AG08395 (cell line): ENCODE results near the gene WDR1.

ENCODE experiments used
- DNase-seq: peaks from one replicate; pipeline ENCODE4 v3.0.0; 2012; ENCODE audit warnings: mixed read lengths, low spot score

The WDR1 gene, protein sequence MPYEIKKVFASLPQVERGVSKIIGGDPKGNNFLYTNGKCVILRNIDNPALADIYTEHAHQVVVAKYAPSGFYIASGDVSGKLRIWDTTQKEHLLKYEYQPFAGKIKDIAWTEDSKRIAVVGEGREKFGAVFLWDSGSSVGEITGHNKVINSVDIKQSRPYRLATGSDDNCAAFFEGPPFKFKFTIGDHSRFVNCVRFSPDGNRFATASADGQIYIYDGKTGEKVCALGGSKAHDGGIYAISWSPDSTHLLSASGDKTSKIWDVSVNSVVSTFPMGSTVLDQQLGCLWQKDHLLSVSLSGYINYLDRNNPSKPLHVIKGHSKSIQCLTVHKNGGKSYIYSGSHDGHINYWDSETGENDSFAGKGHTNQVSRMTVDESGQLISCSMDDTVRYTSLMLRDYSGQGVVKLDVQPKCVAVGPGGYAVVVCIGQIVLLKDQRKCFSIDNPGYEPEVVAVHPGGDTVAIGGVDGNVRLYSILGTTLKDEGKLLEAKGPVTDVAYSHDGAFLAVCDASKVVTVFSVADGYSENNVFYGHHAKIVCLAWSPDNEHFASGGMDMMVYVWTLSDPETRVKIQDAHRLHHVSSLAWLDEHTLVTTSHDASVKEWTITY

DNA sequence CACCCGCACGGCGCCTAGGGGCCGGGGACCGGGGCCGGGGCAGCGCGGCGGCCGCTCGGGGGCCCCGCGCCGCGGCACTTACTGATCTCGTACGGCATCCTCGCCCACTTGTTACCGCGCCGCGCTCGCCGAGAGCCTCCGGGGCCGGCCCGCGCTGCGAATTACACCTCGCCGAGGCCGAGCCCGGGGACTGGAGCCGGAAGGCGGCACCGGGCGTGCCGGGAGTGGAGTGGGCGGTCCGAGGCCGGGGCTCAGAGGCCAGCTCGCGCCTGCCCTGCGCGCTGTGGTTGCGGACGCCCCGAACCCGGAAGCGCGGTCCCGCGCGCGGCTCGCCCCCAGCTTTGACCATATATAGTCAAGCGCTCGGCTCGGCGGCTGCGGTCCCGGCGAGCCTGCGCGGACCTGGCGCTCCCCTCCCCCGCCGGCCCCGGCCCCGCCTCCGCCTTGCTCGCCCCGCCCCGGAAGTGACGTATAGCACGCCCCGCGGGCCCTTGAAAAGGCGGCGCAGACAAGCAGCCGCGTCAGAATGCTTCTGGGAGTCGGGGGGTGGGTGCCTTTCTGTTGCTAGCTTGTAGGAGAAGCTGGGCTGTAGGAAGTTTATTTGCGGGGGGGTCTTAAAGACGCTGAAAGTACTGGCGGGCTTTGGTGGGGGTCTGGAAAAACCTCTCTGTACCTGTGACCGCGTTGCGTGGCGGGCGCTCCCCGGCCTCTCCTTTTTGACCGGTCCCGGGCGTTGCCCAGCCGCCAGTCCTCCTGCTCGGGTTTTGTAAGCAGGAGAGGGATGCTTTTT lies at the start of gene WDR1:
WDR1 (minus strand) TSS at position 231 of the 790 bp plus-strand sequence; CDS start at position 98, 133 bp downstream.
- DNase-seq = peak; percentile 97

DNA sequence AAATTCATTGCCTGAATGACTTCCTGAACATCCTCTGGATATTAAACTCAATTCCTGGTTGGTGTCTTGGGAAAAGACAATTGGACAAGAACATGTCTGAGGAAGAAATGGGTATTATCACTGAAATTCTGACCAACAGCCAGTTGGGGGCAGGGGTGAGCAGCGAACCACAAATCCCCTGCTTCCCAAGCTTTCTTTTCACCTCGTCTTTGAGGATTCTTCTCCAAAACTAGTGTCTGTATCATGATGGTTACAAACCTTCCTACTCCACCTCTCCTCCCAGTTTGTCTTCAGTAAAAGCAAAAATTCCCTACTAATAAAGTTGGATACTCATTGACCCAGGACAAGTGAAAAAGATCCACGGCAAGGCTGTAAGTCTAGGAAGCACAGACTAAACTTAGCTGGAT lies 48.3 kb upstream of the WDR1 start:
- peak; percentile 76 for DNase-seq

DNA sequence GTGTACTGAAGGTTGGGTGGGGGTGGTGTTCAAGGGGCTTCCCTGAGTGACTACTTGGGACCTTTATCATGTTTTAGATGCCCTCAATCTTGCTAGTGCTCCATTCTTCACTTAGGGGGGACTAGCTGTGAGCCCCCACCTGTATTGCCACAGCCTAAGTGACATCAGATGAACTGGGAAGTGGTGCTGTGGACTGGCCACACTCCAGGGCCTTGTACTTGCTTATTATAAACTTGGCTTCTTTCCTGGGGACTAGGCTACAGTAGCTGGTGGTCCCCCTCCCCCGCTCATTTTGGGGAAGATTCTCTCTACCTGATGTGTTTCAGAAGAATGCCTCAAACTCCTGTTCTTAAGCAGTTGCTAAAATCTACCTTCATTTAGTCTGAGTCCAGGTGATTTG lies 46.7 kb upstream of the WDR1 start:
- DNase-seq = no peak

DNA sequence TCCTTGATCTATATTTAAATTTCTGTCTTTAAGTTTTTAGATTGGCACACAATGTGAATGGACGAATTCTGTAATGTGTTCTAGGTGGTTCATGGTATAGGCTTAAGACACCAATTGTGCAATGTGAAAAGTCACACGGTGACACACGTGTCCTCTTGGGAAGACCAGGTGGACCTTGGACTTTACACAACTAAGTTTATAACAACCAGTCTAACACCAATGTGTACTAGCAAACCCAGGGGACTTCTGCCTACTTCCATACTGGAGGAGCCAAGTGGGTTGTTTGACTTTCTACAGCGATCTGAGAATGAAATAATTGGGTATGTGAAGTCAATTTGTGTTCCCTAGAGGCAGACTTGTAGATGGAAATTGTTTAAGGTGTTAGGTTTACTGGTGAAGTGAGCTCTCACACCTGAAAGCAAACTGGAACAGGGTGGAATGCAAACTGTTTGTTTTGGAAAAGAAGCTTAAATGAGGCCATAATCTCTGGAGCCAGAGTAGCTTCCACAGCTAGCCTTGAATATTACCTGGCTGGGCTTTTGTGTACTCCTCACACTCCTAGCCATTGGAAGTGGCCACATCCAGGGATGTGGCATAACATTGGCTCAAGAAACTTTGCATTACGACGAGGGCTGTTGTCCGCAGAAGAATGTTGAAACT lies 45.9 kb upstream of the WDR1 start:
- DNase-seq = no peak

DNA sequence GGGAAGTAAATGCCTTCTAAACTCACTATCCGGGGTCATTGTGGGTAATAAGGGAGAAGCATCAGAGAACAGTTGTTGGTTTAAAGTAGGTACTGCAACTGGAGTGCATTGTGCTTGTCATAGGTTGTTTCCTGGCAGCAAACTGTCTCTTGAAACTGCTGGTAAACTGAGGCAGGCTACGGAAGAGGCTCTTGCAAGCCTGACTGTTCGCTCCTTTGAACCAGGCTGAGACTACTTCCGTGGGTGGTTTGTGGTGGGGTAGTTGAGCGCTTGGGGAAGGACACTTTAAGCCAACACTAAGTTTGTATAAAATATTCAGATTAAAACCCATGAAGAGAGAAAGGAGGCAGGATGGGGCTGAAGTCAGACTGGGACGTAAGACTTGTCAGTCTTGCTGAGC lies 45.2 kb upstream of the WDR1 start:
- DNase-seq = no peak

DNA sequence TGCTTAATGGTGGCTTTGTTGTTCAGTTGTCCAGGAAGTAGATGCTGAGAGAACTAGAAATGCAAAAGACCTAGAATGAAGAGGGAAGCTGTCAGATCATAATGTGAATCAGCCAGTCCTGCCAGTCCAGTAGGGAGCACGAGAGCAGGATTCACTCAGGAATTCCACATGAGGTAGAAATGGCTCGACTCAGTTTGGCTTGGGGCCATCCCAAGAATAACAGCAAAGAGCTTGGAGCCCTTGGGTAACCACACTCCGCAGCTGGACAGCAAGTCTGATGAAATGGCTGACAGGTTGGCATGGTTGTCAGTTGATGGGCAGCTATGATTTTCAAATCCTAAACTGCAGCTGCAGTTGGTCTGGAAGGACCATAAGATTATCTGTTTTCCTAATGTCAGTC lies 44.5 kb upstream of the WDR1 start:
- no peak for DNase-seq

DNA sequence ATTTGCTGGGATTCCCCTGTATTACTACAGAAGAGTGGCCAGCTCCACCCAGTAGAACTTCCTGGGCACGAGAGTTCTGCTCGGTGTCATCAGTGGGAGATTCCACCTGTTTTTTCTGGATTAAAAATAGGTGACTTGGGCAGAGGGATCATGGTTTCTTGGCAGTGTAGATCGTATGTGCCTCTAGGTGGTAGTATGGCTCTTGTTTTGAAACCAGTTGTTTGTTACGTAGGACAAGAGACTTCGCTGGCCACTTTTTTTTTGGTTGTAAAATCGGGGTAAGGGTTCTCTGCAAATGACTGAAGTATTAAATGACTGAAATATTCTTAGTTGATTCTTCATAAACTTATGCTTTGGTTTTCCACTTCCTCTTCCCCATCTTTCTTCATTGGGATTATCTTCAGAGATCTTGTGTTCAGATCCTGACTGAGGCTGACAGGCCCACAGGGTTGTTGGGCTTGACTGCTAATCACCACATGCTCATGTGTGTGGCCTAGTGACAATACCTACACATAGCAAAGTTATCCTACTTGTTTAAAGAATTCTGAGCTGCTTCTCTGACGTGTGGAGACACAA lies 43.8 kb upstream of the WDR1 start:
- DNase-seq = peak; percentile 48

DNA sequence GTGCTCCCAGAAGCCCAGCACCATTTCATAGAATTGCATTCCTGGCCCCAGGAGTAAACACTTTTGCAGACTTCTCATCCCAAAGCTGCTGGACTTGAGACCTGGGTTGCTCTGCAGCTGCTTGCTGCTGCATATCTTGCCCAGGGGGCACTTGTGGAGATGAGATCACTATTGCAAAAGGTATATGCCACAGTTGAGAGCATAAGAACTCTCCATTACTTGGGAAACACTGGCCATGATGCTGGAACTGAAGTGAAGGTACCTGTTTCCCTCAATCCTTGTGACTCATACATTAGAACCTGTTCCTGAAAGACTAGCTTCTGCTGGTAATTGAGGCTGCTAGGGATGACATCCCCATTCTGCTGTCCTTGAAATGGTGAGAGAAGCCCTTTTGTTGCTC lies 43.1 kb upstream of the WDR1 start:
- DNase-seq = no peak

DNA sequence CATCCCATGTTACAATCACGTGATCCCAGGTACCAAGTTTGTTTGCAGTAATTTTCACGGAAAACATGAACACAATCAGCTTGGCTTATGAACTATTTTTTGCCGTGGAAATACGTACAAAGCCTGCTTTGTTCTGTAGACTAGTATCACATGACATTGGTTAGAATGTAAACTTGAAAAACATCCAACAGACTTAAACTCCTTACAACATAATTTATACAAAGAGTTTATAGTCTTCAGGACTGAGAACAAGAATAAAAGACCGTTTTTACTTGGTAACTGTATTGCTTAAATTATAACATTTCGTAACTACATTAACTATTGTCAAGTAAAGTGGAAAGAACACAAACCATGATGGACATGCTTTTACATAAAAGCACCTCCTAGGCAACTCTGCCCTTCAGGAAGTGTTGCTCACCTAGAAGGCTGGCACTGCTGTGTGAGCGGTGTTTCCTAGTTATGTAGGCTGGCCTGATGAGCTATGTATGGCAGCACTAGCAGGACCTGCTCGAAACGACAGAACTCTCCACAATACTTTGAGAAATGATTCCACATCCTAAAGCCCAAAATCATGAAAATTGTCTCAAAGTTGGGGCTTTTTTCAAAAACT lies 41.8 kb upstream of the WDR1 start:
- no peak for DNase-seq

DNA sequence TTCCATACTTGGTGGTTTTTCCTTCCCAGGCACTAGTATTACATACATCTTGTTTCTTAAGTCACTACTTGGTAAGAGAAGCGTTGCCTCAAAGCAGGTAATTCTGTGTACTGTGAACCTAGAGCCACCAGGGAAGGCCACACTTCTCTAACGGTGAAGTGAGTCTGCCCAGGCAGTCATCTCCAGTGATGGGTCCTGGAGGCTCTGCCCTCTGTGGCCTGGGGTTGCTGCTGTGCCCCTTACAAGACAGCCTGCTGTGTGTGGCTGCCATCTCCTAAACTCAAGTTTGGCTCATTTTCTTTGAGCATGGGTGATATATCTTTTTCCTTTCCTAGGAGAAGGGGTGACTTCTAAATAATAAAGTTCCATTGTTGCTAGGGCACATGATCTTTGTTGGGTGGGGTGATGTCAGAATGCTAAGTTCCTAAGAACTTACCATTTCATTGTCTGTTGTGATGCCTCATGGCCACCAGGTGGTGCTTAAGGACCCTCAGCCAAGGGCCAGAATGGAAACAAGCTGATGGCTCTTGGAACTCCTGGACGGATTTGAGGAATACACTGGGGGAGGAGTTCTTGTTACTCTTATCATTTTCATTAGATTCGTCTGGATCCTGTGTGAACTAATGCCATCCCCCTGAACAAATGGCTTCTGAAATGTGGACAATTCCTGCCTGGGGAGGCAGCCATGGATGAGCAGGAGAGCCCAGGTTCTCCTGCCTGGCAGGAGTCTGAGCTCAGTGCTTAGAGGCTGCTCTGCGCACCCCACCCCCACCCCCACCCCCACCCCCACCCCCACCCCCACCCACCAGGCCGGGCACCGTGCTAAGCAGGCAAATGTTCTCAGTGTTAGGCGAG lies 41.1 kb upstream of the WDR1 start:
- peak; percentile 90 for DNase-seq

DNA sequence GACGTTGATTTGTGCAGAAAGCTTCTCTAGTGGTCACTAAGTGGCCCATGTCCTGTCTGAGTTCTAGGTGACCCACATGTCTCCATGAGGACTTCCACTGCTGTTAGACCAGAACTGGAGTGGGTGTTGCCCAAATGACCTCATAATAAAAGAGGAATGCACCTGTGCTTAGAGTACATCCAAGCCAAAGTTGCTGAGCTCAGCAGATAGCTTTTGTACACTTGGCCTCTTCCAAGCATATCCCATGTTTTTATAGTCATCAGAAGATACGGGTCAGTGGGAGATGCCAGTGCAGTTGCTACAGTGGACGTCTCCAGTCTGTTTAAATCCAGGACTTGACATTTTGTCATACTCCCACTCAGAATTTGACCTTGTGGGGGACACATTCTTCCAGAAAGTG lies 37.6 kb upstream of the WDR1 start:
- no peak for DNase-seq

DNA sequence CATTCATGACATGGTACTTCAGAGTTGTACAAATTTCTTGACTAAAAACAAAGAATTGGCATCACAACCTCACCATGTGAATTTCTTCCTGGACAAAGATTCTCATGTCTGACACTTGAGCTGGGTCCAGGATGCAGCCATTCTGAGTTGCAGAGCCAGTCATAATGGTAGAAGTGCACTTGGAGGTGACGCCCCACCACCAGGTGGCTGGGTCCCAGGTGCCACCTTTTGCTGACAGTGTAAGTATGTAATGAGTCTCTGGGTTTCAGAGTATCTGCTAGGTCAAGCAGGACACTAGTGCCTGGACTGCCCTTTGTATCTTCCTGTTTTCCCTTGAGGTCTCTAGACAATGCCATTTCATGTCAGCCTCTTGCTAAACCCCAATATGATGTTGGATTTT lies 36.6 kb upstream of the WDR1 start:
- DNase-seq = no peak

DNA sequence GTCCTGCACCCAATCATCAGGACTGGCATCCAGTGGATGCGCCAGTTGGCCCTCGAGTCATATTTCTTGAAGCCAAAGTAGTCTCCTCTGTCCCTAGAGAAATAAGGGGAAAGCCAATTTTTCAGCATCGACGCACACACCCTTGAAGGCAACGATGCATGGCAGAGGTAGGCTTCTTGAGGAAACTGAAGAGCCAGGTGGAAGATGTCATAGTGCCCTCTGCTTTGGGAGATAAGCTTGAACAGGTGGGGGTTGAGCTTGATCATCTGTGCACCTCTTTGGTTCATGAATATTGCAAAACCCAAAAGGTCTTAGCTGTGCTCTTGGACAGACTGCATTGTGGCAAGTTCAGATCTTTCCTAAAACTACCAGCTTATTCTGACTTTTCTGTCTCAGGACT lies 34.6 kb upstream of the WDR1 start:
- no peak for DNase-seq

DNA sequence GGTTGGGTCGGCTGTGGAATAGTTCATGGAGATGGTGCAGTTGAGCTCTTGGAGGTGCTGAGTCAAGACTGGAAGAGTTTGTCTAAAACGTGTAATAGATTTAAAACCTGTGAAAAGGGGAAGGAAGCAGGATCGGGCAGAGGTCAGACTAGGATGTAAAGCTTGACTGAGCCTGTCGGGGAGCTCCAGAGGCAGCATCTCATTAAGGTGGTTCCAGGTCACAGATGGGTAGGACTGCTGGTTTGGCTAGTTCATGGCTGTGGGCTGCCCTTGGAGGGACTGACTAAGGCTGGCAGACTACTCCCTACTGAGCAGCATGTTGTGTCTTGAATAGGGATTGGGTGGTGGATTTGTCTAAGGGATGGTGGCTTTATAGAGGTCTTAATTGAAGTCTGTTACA lies 28.4 kb upstream of the WDR1 start:
- DNase-seq = no peak

DNA sequence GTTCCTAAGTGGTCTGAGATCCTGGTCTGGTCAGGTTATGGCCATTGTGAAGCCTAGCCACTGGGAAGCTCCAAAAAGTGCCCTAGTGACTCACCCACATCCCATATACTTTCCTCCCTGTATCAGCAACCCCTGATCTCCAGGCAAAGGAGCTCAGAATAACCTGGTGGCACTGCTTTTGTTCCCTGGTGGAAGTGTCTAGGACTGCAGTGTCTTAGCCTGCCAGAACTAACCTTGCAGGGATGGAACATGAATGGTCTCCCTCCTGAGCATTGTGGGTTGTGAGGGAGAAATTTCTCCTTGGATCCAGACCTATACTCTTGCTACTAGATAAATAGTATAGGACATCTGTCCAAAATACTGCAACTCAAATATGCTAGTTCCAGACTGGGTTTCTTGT lies 27.9 kb upstream of the WDR1 start:
- no peak for DNase-seq

DNA sequence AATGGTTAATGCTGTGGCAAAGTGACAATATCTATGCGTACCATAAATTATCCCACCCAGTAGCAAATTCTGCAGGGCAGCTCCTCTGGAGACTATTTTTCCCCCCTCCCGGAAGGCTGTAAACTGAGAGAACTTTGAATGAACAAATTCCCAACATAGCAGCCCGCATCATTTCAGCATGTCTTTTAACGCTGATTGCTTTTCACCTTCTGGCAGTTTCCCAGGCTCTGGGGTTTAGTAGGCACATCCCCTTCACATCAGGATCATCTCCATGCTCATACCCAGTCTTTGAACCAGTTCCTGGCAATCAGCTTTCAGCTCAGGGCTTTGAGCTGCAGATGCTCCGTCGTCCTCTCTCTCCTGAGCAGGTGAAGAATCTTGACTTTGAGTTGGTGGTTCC lies 26.6 kb upstream of the WDR1 start:
- no peak for DNase-seq

DNA sequence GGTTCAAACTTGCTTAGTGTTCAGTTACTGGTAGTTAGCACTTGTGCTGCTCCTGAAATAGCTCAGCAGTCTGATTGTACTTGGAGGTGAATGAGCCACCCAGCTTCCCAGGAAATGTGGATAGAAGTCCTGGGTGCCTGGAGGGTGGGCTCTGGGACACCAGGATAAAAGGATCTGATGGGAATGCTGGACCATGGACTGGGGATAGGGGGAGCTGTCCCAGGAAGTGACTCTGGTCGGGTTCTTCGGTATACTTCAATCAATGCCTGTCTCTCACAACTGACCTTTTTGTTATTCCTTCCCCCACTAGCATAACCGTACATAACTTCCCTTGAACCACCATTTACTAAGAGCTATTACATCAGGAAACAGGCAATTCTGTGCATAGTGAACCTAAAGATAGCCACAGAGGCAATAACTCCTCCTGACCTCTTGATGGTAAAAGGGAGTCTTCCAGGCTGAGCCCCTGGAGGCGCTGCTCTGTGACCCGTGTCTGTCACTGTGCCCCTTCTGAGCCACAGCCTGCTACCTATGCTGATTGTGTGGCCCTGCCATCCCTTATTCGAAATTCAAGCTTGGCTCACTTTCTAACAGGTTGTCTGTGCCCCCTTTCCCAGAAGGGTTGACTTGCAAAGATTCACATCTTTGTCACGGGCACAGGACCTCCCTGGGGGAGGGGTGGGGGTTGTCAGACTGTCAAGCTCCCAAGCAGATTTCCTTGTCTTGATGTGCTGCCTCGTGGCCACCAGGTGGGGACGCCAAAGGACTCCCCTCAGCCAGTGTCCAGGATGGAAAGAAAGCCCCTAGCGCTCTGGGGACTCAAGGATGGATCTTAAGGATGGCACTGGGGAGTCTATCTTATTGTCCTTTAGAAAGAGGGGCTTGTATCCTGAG lies 24.5 kb upstream of the WDR1 start:
- no peak for DNase-seq

DNA sequence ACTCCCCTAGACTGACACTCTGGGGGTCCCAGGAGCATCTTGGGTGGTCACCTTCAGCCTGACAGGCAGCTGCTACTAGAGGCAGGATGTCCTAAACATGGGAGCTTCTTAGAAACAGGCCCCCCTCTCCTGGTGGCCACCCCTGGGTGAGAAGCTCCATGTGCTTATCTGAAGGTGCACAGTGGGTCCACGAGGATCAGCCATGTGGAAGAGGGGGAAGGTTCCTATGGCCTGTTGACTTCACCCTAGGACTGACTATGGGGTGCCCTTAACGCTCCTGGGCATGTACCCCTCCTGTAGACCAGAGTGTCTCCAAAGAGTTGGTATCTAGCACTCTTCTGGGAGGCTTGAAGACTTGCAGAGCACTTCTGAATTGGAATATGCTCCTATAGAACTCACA lies 22.9 kb upstream of the WDR1 start:
- DNase-seq = no peak

DNA sequence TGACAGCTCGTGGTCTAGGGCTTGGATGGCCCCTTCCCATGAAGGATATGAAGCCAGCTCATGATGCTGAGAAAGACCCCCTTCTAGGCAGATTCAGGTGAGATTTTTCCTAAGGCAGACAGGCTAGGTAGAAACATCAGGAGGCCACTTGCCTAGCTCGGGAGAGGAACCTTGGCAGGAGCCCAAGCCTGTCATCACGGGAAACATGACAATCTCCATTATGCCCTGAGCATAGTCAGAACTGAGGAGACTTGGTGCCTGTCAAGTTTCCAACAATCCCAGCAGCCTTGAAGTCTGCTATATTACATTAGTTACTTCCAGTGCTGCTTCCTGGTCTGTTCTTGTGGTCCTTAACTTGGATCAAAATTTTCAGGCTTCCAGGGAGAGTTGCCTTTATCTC lies 18.7 kb upstream of the WDR1 start:
- no peak for DNase-seq

DNA sequence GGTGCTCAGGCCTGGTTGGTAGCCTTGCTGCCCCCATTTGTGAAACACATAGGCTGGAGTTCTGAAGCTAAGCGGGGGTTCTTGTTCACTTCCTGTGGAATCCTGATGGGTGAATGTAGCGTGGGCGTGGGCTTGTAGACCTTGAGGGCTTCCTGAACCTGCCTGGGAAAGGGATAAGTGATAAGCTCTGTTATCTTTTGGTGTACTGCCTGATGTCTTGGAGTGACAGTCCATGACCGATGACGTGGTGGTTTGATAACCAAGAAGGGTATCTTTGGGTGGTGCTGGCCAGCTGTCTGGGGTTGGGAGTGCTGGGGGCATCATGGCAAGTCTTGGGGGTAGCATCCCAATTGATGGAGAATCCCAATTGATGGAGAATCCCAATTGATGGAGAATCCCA lies 17.5 kb upstream of the WDR1 start:
- no peak for DNase-seq
